Measurements from ENCODE around the gene OR1D5.

OR1D5 gene

DNA sequence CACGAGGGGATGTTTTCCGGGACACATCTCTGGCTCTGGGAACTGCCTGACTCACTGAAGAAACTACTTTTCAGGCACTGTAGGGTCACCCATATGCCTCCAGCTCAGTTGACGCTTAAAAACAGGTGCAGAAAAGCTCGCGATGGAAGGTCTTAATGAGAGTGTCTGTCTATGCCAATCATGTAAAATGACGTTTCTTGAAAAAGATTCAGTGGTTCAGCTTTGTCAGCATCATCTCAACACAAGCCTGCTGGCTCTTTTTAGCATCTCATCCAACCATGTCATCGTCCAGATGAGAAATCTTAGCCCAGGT, 27.5 kb downstream of the OR1D5 start:
- Histone ChIP-seq H4K20me1 (ENCODE audit: insufficient read depth, low read length) (no peaks in the 10 kb centered on the region), H3K36me3 (replicated peaks; ENCODE audit: insufficient read depth, low read length) (no peaks in the 10 kb centered on the region), H3K27ac (ENCODE audit: low read length) (no peak overlapping the region), H3K9ac (ENCODE audit: low read length) (no peak overlapping the region), H3K27me3 (replicated peaks; ENCODE audit: insufficient read depth, low read length) (peaks cover 12% of the 10 kb centered on the region), H3F3A (ENCODE audit: insufficient read depth, low read length) (no peaks in the 10 kb centered on the region), H3K9me3 (replicated peaks; ENCODE audit: insufficient read depth, low read length) (no peaks in the 10 kb centered on the region), H3K4me3 (ENCODE audit: low read length) (no peak overlapping the region), H3K79me2 (ENCODE audit: low read length) (no peaks in the 10 kb centered on the region), H3K4me2 (ENCODE audit: low read depth, low read length) (no peak overlapping the region), H3K9me2 (replicated peaks; ENCODE audit: insufficient read depth, low read length) (no peaks in the 10 kb centered on the region), H3K4me1 (ENCODE audit: low read length) (no peaks in the 10 kb centered on the region), H2AFZ (ENCODE audit: low read length) (no peak overlapping the region)
- no peak for DNase-seq
- TF ChIP-seq EZH2phosphoT487 (IDR thresholded peaks at IDR 0.05; ENCODE audit: low read length), result no peak
- no peak for TF ChIP-seq EZH2 (optimal IDR thresholded peaks at IDR 0.05; ENCODE audit: low read depth, low read length)
- TF ChIP-seq CTCF (IDR thresholded peaks at IDR 0.05; ENCODE audit: low read length), result no peak

DNA sequence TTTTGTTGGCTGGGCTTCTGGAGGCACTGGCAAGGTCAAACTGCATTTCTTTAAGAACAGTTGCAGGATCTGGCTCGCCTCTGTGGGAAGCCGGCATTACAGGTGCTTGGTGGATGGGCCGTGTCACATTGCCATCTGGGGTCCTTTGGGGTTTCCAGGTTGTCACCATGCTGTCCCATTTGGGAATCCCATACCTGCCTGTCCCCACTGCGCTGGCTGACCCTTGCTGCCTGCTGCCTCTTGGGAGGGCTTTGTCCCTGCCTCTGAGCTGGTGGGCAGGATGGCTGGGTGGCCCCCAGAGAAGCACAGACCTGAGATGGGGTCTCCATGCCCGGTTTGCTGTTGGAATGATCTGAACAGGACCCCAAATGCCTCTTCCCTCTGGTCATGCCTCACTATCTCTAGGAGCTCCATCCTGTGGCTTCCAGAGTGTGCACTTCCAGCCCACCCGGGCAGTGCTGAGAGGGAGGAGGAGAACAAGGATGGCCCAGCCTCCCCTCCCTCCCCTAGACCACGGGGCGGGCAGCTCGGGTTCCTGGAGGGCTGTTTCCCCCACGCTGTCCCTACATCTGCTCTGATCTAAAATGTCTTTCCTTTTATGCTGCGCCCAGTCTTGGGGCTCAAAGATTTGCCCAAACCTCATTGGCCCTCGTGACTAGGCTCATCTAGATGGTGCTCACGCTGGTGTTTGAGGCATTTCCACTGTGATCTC, 28.0 kb downstream of the OR1D5 start:
- no peaks in the 10 kb centered on the region for H4K20me1 ChIP-seq (ENCODE audit: insufficient read depth, low read length)
- H3K4me1 ChIP-seq (ENCODE audit: low read length), result no peaks in the 10 kb centered on the region
- no peaks in the 10 kb centered on the region for H3F3A ChIP-seq (ENCODE audit: insufficient read depth, low read length)
- no peaks in the 10 kb centered on the region for H3K79me2 ChIP-seq (ENCODE audit: low read length)
- H3K36me3 ChIP-seq (replicated peaks; ENCODE audit: insufficient read depth, low read length), result no peaks in the 10 kb centered on the region
- H3K27me3 ChIP-seq (replicated peaks; ENCODE audit: insufficient read depth, low read length), result peaks cover 11% of the 10 kb centered on the region
- TF ChIP-seq EZH2 (optimal IDR thresholded peaks at IDR 0.05; ENCODE audit: low read depth, low read length) (no peak), CTCF (IDR thresholded peaks at IDR 0.05; ENCODE audit: low read length) (no peak), EZH2phosphoT487 (IDR thresholded peaks at IDR 0.05; ENCODE audit: low read length) (no peak)
- no peak overlapping the region for H3K4me2 ChIP-seq (ENCODE audit: low read depth, low read length)
- no peak for DNase-seq
- H3K9me3 ChIP-seq (replicated peaks; ENCODE audit: insufficient read depth, low read length), result no peaks in the 10 kb centered on the region
- H3K27ac ChIP-seq (ENCODE audit: low read length), result no peak overlapping the region
- H2AFZ ChIP-seq (ENCODE audit: low read length), result no peak overlapping the region
- H3K4me3 ChIP-seq (ENCODE audit: low read length), result no peak overlapping the region
- H3K9me2 ChIP-seq (replicated peaks; ENCODE audit: insufficient read depth, low read length), result no peaks in the 10 kb centered on the region
- H3K9ac ChIP-seq (ENCODE audit: low read length), result no peak overlapping the region

- Histone ChIP-seq H3K36me3 (replicated peaks; ENCODE audit: insufficient read depth, low read length) (no peaks in the 10 kb centered on the region), H3K4me3 (ENCODE audit: low read length) (no peak overlapping the region), H3K4me1 (ENCODE audit: low read length) (no peaks in the 10 kb centered on the region), H3K9me3 (replicated peaks; ENCODE audit: insufficient read depth, low read length) (no peaks in the 10 kb centered on the region), H3K27me3 (replicated peaks; ENCODE audit: insufficient read depth, low read length) (peaks cover 5% of the 10 kb centered on the region), H3K4me2 (ENCODE audit: low read depth, low read length) (no peak overlapping the region), H3K27ac (ENCODE audit: low read length) (no peak overlapping the region), H3F3A (ENCODE audit: insufficient read depth, low read length) (no peaks in the 10 kb centered on the region), H3K79me2 (ENCODE audit: low read length) (no peaks in the 10 kb centered on the region), H3K9me2 (replicated peaks; ENCODE audit: insufficient read depth, low read length) (no peaks in the 10 kb centered on the region), H4K20me1 (ENCODE audit: insufficient read depth, low read length) (no peaks in the 10 kb centered on the region), H3K9ac (ENCODE audit: low read length) (no peak overlapping the region), H2AFZ (ENCODE audit: low read length) (no peak overlapping the region)
- TF ChIP-seq CTCF (IDR thresholded peaks at IDR 0.05; ENCODE audit: low read length) (no peak), EZH2phosphoT487 (IDR thresholded peaks at IDR 0.05; ENCODE audit: low read length) (no peak)
- DNase-seq, result no peak
Observed at GRCh38 chr17:3034578-3034920, 28.9 kb downstream of the OR1D5 start.

All from MM.1S (cell line).